GM18498 (cell line): ENCODE data around the gene TMEM238.
A peak's percentile ranks its signal among the peaks of the same experiment; 100 is the strongest.
"Not testable (repeated sequence)": the region's sequence is repeated elsewhere in the genome, so short reads cannot be mapped to it uniquely, and the experiment has no call there.

Experiments used
- ATAC-seq: cut with Tn5 transposase; IDR thresholded peaks from one replicate; pipeline ENCODE4 v1.9.1; 2021; ENCODE audit warnings: mild to moderate bottlenecking, moderate library complexity; ENCODE audit not compliant: unreplicated experiment

The TMEM238 gene

DNA sequence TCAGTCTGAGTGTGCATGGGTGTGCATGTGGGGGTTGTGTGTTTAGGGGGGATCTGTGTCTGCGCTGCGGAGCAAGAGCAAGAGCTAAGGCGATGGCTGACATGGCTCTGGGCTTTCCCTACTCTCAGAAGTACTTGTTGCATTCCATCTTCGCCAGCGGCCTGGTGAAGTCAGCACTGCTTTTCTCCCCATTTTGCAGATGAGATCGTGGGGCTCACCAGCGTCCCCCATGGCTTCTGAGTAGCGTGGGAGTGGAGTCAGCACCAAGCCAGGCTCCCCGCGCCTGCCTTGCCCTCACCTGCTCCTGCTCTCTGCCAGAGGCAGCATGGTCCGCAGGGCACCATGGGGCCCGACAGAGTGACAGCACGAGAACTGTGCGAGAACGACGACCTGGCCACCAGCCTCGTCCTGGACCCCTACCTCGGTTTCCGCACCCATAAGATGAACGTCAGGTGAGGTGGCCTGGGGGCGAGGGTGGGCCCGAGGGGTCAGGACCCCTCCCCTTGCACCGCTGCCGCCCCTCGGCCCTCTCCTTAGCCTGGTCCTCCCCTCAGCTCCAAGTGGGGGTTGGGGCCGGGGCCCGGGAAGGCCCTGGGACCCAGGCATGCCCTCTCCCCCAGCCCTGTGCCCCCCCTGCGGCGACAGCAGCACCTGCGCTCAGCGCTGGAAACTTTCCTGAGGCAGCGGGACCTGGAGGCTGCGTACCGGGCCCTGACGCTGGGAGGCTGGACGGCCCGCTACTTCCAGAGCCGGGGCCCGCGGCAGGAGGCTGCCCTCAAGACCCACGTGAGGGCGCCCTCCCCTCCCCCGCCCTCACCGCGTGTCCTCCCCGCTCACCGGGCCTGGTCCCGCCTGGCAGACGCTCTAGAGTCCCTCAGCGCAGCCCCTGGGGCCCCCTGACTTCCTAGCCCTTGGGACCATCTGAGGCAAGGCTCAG lies 42.2 kb downstream of the TMEM238 start:
- no peak for ATAC-seq

DNA sequence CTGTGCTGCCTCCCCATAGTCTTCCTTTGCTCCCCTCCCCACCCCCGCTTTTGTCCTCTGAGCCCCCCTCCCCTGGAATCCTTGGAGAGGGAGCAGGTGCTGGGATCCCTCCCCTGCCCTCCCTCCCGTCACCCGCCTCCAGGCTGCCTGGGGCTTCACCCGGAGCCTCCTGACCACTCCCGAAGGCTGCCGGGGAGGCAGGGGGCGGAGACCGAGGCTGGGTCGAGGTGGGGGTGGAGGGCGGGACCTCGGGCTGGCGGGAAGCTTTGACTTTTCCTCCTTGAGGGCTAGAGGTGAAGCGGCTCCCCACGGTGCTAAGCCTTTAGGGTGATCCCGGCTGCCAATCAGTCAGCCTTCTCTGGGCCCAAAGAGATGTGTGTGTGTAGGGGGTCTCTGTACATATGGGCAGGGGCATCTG lies 42.9 kb downstream of the TMEM238 start:
- ATAC-seq = no peak

DNA sequence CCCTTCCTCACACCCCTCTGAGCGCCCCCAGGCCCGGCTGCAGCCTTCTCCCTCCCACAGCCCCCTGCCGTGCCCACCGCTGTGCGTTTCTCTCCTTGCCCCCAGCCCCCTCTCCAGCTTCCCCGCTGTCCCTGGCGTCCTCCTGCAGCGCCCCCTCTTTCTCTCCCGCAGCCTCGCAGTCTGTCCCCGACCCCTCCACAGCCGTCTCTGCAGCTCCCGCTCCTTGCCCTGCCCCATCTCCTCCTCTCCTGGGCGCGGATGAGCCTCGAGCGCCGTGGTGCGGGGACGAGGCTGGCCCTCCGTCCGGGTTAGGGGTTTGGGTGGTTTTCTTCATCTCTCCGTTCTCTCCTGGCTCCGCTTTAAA lies 43.3 kb downstream of the TMEM238 start:
- ATAC-seq = no peak

DNA sequence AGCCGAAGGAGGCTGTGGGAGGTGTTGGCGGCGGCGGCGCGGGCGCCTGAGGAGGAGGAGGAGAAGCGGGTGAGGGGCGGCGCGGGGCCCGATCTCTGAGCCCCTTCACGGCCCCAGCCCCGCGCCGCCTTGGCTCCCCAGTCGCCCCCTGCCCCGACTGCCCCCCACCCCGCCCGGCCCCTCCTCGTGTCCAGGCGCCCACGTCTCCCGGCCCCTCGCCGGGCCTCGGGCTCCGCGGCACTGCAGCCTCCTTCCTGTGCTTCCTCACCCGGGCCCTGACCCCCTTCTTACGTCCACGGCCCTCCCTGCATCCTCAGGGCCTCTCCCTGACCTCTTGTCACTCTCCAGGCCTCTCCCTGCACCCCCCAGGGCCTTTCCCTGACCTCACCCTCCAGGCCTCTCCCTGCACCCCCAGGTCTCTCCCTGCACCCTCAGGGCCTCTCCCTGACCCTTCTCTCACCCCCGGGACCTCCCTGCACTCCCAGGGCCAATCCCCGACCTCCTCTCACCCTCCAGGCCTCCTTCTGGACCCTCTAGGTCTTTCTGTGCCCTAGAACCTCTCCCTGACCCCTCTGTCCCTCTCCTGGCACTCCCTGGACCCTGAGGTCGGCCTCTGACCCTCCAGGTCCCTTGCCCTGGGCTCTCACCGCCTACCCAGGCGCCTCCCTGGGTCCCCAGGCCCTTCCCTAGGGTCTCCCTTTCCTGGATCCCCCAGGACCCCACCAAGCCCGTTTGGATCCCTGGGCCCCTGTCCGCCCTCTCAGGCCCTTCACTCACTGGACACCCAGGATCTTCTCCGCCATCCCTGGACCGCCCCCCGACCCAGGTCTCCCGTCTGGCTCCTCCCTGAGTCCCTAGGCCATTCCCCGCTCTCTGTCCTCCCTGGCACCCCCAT lies 44.0 kb downstream of the TMEM238 start:
- ATAC-seq = no peak

DNA sequence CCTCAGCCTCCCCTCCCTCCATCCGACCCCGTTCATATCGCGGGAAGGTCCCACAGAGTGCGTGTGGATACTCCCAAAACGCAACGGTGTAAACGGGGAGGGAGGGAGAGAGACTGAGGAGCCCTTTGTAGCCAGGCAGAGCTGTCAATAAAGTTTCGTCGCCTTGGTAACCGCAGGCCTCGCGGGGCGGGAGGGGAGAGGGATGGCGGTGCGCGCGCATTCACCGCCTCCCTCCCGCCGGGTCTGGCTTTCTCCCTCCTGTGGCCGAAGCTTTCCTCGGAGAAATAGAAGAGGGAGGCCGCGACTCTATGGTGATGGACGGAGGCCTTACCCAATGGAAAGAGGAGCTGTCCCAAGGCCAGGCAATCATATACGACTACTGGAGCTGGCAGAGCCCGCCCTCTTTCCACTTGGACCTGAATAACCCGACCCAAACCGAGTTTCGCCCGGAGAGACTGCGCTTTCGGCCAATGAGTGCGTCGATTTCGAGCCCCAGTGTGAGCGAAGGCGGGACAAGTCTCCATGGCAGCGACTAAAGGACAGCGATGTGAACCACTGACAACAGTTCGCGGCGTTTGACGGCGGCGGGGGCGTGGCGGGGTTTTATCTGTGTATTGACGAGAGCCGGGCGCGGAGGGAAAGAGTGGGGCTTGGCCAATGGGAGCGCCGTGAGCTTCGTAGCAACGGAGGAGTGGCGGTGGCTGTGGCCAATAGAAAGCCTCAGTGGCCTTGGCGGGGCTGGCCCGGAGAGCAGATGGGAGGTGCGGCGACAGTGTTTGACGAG lies 44.8 kb downstream of the TMEM238 start, which contains the start of gene KMT5C:
Gene KMT5C (plus strand): TSS at position 772 of the 784 bp plus-strand sequence. CDS start 2,061 bp downstream, outside the sequence.
- ATAC-seq = peak; percentile 83

DNA sequence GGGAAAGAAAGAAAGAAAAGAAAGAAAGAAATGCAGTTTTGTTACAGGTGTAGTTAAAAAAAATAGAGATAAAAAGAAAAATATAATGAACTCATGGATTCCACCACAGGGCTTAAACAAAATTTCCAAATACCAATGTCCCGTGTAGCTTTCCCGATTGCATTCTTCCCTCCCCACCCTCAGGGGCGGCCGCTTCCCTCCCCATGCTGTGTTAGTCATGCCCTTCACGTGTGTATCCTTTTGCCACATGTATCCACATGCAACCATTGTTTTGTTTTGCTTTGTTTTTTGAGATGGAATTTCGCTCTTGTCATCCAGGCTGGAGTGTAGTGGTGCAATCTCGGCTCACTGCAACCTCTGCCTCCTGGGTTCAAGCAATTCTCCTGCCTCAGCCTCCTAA lies 48.0 kb downstream of the TMEM238 start:
- no peak for ATAC-seq

DNA sequence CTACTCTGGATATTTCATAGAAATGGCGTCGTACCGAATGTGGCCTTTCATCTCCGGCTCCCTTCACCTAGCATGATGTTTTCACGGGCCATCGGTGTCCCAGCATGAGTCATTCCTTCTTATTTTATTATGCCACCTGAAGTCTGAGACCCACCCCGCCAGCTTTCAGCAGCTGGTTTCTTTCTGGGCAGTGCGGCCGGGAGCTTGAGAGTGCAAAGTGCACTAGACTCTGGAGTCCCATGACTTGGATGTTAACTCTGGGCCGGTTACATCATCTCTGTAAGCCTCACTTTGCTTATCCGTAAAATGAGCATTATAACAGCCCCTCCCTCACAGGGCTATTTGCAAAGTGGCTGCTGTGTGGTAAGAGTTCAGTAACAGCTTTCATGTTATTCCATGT lies 50.2 kb downstream of the TMEM238 start:
- ATAC-seq = no peak

DNA sequence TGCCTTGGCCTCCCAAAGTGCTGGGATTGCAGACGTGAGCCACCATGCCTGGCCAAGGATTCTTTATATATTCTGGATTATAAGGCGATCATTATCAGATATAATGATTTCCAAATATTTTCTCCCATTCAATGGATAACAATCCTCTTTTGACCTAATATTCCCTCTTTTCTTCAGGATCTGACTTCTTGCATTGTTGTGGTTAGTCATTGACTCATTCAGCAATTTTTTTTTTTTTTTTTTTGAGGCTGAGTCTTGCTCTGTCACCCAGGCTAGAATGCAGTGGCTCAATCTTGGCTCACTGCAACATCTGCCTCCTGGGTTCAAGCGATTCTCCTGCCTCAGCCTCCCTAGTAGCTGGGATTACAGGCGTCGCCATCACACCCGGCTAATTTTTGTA lies 54.3 kb downstream of the TMEM238 start:
- ATAC-seq = not testable (repeated sequence)
